ENCODE measurements around the gene XRCC1.

Gene XRCC1

DNA sequence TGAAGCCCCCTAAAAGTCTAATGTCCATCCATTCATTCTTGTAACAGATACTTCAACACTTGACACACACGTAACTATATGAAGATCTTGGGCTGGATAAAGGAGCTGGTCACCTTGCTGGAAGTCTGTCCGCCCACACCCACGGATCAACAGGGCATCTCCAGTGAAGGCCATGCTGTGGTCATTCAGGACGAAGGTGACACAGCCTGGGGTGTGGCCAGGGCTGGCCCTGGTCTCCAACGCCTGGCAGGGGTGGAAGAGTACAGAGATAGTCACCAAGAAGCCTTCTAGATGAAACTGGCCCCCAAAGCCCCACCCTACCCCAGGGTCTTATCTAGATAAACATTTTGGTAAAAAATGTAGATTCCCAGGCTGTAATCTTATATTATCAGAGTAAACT is 64.0 kb downstream of the XRCC1 start:
- DNase-seq, result no peak

GRCh38 chr19:43510713-43511112 is 64.6 kb downstream of the XRCC1 start:
- DNase-seq, result no peak

- DNase-seq, result no peak
Observed at GRCh38 chr19:43507880-43508279, 67.4 kb downstream of the XRCC1 start.

GRCh38 chr19:43506629-43507028 is 68.7 kb downstream of the XRCC1 start:
- no peak for DNase-seq

DNA sequence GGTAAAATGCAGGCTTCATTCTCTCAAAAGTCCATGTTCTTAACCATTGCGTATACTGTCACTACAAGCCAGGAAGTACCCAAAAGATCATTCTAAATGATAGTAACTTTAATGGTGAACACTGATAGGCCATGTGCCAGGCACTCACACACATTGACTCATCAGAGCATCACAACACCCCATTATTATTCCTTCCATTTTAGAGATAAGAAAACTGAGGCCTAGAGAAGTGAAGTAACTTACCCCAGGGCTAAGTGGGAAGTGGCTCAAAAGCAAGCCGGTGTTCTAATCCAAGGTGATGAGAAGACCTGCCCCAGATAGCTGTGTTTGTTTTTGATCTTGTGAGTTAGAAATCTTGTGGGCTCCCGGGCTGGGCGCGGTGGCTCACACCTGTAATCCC is 69.4 kb downstream of the XRCC1 start:
- peak in 1 of 2 donors; percentile 17 for DNase-seq

DNA sequence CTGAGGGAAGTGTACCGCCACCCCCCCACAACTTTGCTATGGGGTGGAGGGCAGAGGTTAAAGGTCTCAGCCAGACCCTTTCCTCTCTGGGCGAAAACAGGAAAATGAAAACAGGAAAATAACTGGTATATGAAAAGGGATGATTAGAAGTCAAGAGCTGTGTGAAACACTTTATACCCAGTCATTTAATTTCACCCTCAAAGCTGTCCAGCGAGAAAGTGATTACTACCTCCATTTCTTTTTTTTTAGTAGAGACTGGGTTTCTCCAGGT is 70.2 kb downstream of the XRCC1 start:
- no peak for DNase-seq

- peak; percentile 54 to 61 for DNase-seq
Observed at GRCh38 chr19:43504426-43505185, 70.7 kb downstream of the XRCC1 start, which contains the start of gene PHLDB3. PHLDB3 (minus strand) TSS chr19:43504746; CDS start chr19:43504118, 628 bp downstream.

GRCh38 chr19:43503501-43504425 is 71.6 kb downstream of the XRCC1 start:
- DNase-seq, result peak; percentile 97 to 98

DNA sequence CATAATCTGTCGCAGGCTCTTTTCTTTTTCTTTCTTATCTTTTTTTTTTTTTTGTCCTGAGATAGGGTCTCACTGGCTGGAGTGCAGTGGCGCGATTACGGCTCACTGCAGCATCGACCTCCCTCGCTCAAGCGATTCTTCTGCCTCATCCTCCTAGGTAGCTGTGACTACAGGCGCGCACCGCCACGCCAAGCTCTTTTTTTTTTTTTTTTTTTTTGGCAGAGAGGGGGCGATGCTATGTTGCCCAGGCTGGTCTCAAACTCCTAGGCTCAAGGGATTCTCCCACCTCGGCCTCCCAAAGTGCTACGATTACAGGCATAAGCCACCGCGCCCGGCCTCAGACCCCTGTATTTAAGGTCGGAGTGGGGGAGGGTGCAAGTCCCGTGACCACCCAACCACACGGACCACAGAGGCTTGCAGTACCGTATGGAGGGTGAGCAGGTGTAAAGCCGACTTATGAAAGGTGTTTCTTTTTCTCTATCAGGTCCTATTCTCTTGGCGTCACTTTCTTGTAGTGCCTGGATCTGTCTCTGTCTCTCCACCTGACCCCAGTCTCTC is 72.8 kb downstream of the XRCC1 start:
- no peak for DNase-seq

DNA sequence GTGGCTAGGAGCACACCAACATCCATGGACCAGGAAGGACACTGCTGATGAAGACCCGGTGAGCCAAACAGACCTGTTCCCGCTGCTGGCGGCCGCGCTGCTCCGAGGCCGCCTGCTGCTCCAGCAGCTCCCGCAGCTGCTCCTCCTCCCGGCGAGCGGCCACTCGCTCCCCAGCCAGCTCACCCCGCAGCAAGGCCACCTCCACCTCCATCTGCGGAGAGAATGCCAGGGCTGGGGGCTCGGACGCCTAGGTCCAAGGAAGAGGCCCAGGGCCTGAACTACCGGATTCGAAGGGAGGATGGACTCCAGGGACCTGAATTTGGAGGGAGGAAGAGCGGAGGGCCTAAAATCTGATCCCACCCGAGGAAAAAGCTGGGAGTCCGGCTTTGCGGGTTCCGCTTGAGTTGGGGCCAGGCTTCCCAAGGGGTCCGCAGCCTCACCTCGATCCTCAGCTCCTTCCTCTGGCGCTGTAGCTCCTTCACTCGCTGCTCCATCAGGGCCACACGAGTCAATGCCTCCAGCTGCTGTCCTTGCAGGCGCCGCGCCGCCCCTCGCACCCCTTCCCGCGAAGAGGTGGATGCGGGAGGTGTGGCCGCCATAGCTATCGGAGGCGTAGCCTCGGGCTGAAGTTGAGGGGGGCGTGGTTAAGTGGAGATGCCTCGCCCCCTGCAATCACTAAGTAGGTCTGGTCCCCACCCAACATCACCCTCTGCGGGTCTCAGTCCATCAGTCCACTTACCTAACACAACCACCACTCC is 73.5 kb downstream of the XRCC1 start:
- DNase-seq, result no peak

DNA sequence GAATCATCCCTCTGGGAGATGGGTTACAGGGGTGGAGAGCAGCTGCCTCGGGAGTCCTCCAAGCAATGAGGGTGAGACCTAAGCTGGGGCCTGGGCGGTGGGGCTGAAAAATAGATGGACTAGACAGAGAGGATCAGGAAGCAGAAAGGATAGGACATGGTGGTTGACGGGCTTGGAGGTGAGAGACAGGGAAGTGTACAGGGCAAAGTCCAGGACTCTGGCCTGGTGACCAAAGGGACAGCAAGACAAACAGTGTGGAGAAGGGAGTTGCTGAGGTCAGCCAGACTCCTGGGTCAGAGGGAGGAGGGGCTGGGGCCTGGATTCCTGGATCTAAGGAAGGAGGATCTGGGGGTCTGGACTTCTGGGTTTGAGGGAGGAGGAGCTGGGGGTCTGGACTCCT is 76.3 kb downstream of the XRCC1 start:
- DNase-seq, result no peak

DNA sequence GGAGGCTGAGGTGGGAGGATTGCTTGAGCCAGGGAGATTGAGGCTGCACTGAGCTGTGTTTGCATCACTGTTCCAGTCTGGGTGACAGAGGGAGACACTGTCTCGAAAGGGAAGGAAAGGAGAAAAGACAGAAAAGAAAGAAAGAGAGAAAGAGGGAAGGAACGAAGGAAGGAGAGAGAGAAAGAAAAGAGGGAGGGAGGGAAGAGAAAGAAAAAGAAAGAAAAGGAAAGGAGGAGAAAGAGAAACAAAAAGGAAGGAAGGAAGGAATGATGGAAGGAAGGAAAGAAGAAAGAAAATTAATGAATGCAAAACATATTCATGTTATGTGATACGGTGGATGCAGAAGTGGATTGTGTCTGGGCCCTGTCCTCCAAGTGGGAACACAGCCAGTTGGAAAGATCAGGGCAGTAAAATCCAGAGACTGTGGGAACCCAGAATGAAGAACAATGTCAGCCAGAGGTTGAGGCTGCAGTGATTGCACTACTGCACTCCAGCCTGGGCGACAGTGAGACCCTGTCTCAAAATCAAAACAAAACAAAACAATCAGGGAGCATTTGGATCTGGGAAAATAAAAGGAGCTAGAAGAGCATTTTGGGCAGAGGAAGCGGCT is 77.0 kb downstream of the XRCC1 start:
- no peak for DNase-seq

GRCh38 chr19:43496960-43497359 is 78.4 kb downstream of the XRCC1 start:
- DNase-seq, result no peak

- no peak for DNase-seq
Observed at GRCh38 chr19:43495082-43495481, 80.2 kb downstream of the XRCC1 start.
